Neuronal stem cell (in vitro differentiated cells): ENCODE results near the gene ARMH1.
A peak's percentile ranks its signal among the peaks of the same experiment; 100 is the strongest.

ENCODE experiments used
- DNase-seq: peaks from one replicate; pipeline ENCODE4 v3.0.0-alpha.2; 2013; ENCODE audit warnings: low spot score
- H2AFZ ChIP-seq: one replicate; pipeline ENCODE4 v1.6.1; 2013; ENCODE audit warnings: mild to moderate bottlenecking, low read length, inconsistent platforms
- H2AK5ac ChIP-seq: 2 replicates; pipeline ENCODE4 v1.6.1; 2013; ENCODE audit warnings: low read depth, mild to moderate bottlenecking, inconsistent platforms, low read length, moderate library complexity, mixed read lengths
- H2BK120ac ChIP-seq: 2 replicates; pipeline ENCODE4 v1.6.1; 2013; ENCODE audit warnings: low read depth, mild to moderate bottlenecking, inconsistent platforms, low read length, moderate library complexity, mixed read lengths
- H2BK12ac ChIP-seq: one replicate; pipeline ENCODE4 v1.6.1; 2013; ENCODE audit warnings: low read length, inconsistent platforms
- H2BK15ac ChIP-seq: 2 replicates; pipeline ENCODE4 v1.6.1; 2013; ENCODE audit warnings: mild to moderate bottlenecking, low read length, inconsistent platforms, mixed read lengths
- H2BK5ac ChIP-seq: one replicate; pipeline ENCODE4 v1.6.1; 2013; ENCODE audit warnings: inconsistent platforms, mild to moderate bottlenecking, low read length, moderate library complexity
- H3K14ac ChIP-seq: one replicate; pipeline ENCODE4 v1.6.1; 2013; ENCODE audit warnings: low read length, inconsistent platforms
- H3K18ac ChIP-seq: 2 replicates; pipeline ENCODE4 v1.6.1; 2013; ENCODE audit warnings: low read length, inconsistent platforms
- H3K23ac ChIP-seq: 2 replicates; pipeline ENCODE4 v1.6.1; 2013; ENCODE audit warnings: low read depth, mild to moderate bottlenecking, mixed read lengths, low read length, inconsistent platforms; ENCODE audit not compliant: poor library complexity
- H3K27ac ChIP-seq: replicated peaks from 3 replicates; pipeline ENCODE4 v1.5.1; 2013; ENCODE audit warnings: low read length, inconsistent platforms
- H3K27me3 ChIP-seq, 3 experiments: 2 replicates each; pipeline ENCODE4 v1.6.1; 2013; ENCODE audit warnings: low read length in 3 of 3, mild to moderate bottlenecking in 2 of 3, inconsistent platforms in 1 of 3, low read depth in 1 of 3, mixed read lengths in 1 of 3, moderate library complexity in 1 of 3; ENCODE audit not compliant: control insufficient read depth in 3 of 3, insufficient read depth in 3 of 3
- H3K36me3 ChIP-seq, 2 donors: replicated peaks in 1 of 2; 2 replicates each; pipeline ENCODE4 v1.6.1; 2013; ENCODE audit warnings: low read length in 2 of 2; ENCODE audit not compliant: control insufficient read depth in 2 of 2, insufficient read depth in 2 of 2
- H3K4ac ChIP-seq: 2 replicates; pipeline ENCODE4 v1.6.1; 2013; ENCODE audit warnings: inconsistent platforms, mild to moderate bottlenecking, low read length, moderate library complexity
- H3K4me1 ChIP-seq, 2 donors: 1 replicate in 1 of 2; 2 replicates in 1 of 2; pipeline ENCODE4 v1.6.1; 2013; ENCODE audit warnings: low read length in 2 of 2, low read depth in 1 of 2; ENCODE audit not compliant: control insufficient read depth in 2 of 2, insufficient read depth in 1 of 2
- H3K4me2 ChIP-seq: one replicate; pipeline ENCODE4 v1.6.1; 2013; ENCODE audit warnings: mild to moderate bottlenecking, low read length, inconsistent platforms; ENCODE audit not compliant: insufficient read depth, poor library complexity, severe bottlenecking
- H3K4me3 ChIP-seq, 2 donors: 2 replicates each; pipeline ENCODE4 v1.5.1; 2013; ENCODE audit warnings: low read length in 2 of 2, mild to moderate bottlenecking in 2 of 2, inconsistent platforms in 1 of 2, moderate library complexity in 1 of 2
- H3K79me1 ChIP-seq: one replicate; pipeline ENCODE4 v1.6.1; 2013; ENCODE audit warnings: low read depth, mild to moderate bottlenecking, inconsistent platforms, low read length, moderate library complexity
- H3K9ac ChIP-seq: one replicate; pipeline ENCODE4 v1.6.1; 2013; ENCODE audit warnings: mild to moderate bottlenecking, low read depth, low read length, inconsistent platforms; ENCODE audit not compliant: poor library complexity
- H3K9me3 ChIP-seq, 2 donors: replicated peaks in 1 of 2; 2 replicates each; pipeline versions ENCODE3 to v1.6.1; 2013; ENCODE audit warnings: low read length in 2 of 2, mild to moderate bottlenecking in 2 of 2, inconsistent platforms in 1 of 2, low read depth in 1 of 2, mixed read lengths in 1 of 2, moderate library complexity in 1 of 2; ENCODE audit not compliant: control insufficient read depth in 2 of 2, insufficient read depth in 1 of 2
- H4K8ac ChIP-seq: one replicate; pipeline ENCODE4 v1.6.1; 2013; ENCODE audit warnings: low read depth, mild to moderate bottlenecking, inconsistent platforms, low read length, moderate library complexity
- H4K91ac ChIP-seq: one replicate; pipeline ENCODE4 v1.6.1; 2013; ENCODE audit warnings: low read length, low read depth, mild to moderate bottlenecking, inconsistent platforms; ENCODE audit not compliant: poor library complexity
- WGBS, 2 donors: extraction: QIAGEN DNeasy Blood & Tissue Kit; methylation state at CpG; one replicate each; pipeline ENCODE4 v1.1.7; 2013; ENCODE audit warnings: missing lambda C conversion rate in 2 of 2, mixed read lengths in 1 of 2; ENCODE audit not compliant: insufficient read length in 2 of 2, insufficient replicate concordance in 1 of 2; ENCODE audit errors: extremely low coverage in 2 of 2; 5-methylcytosine and 5-hydroxymethylcytosine counted together

The ARMH1 gene

DNA sequence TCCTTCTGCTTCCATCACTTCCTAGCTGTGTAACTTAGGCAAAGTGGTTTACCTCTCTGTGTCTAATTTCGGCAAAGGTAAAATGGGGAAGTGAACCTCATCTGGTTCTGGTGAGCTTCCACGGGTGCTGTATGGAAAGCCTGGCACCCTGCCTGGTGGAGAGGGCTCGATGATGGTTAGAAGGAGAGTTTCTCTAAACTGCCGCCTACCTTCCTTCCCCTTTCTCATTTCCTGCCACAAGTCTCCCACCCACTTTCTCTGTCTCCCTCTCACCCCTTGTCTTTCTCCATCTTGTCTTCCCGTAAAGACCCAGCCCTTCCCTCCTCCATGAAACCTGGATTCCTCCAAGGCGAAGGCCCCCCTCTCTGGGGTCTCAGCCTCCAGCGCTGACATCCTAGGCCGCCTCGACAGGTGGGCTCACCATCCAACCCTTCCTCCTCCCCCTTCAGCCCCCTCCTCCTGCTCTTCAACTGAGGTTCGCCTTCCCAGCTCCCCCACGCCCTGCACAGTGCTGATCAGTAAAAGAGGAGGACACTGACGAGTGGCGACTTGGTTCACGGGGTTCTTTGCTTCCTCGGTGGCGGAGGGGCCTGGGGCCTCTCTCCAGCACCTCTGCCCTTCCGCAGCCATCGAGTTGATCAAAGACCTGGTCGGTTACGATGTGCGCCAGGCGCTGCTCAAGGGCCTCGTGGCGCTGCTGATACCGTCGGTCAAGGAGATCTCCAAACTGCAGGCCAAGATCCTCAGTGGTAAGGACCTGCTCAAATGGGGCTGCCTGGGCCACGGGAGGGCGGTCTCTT is 49.2 kb downstream of the ARMH1 start:
- Histone ChIP-seq H3K14ac (peak overlapping the region; percentile 71), H3K4me3 (no peak overlapping the region), H3K27me3 (no peaks in the 10 kb centered on the region), H3K4me2 (peak overlapping the region; percentile 18), H3K27ac (no peak overlapping the region), H2AK5ac (peak overlapping the region; percentile 70), H2AFZ (no peak overlapping the region), H4K91ac (no peak overlapping the region), H2BK5ac (peak overlapping the region; percentile 71), H3K9me3 (no peaks in the 10 kb centered on the region), H3K4ac (no peak overlapping the region), H3K18ac (peak overlapping the region; percentile 57), H3K36me3 (no peaks in the 10 kb centered on the region), H3K79me1 (no peaks in the 10 kb centered on the region), H4K8ac (peak overlapping the region; percentile 17), H3K9ac (no peak overlapping the region), H3K4me1 (no peaks in the 10 kb centered on the region), H3K23ac (peak overlapping the region; percentile 34), H2BK120ac (no peak overlapping the region), H2BK15ac (peak overlapping the region; percentile 67), H2BK12ac (peak overlapping the region; percentile 73)
- no CpG with 5 or more reads among the region's 28 CpGs for WGBS, 2 donors
- no peak for DNase-seq

GRCh38 chr1:44724296-44724954 is 49.9 kb downstream of the ARMH1 start:
- Histone ChIP-seq H3K9me3 (no peaks in the 10 kb centered on the region), H4K8ac (no peak overlapping the region), H3K9ac (peak overlapping the region; percentile 44), H2BK12ac (peak overlapping the region; percentile 73), H2BK120ac (no peak overlapping the region), H3K14ac (peak overlapping the region; percentile 71), H4K91ac (no peak overlapping the region), H3K79me1 (no peaks in the 10 kb centered on the region), H3K4ac (no peak overlapping the region), H2BK15ac (peak overlapping the region; percentile 67), H3K4me3 (no peak overlapping the region), H3K4me1 (no peaks in the 10 kb centered on the region), H2AK5ac (peak overlapping the region; percentile 70), H2BK5ac (no peak overlapping the region), H3K4me2 (peak overlapping the region; percentile 18), H3K18ac (peak overlapping the region; percentile 57), H3K36me3 (no peaks in the 10 kb centered on the region), H2AFZ (no peak overlapping the region), H3K27me3 (no peaks in the 10 kb centered on the region), H3K27ac (no peak overlapping the region), H3K23ac (peak overlapping the region; percentile 34)
- WGBS, 2 donors, result no CpG with 5 or more reads among the region's 64 CpGs
- DNase-seq, result no peak

DNA sequence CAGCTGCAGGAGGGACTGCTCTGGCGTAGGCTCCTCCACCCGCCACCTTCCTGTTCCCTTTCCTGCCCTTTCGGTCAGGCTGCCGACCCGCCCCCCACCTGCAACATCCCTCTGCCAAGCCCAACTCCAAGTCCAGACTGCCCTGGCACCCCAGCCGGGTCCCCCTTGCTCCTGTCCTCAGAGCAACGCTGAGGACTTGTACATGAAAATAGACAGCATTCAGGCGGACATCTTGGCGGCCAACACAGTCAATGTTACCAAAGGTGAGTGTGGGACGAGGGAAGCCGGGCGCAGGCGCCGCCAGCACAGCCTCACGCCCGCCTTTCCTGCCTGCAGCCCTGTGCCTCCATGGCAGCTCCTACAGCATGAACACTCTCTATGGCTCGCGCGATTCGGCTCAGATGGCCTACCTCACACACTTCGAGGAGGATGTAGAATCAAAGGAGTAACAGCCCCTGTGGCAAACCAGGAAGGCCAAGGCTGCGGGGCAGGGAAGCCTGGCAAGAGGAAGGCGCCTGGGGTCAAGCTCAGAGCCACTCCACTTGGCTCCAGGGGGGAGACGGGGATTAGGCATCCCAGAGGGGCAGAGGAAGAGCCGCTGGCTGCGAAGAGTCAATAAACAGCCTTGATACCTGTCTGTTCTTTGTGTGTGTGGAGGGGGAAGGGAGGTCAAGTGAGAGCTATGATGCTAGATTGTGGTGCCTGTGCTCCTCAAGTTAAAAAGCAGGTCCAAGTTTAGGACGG is 50.6 kb downstream of the ARMH1 start:
- no peak overlapping the region for H2BK120ac ChIP-seq
- DNase-seq, result no peak
- no peaks in the 10 kb centered on the region for H3K27me3 ChIP-seq
- no peak overlapping the region for H4K8ac ChIP-seq
- H3K27ac ChIP-seq, result no peak overlapping the region
- no peaks in the 10 kb centered on the region for H3K79me1 ChIP-seq
- H3K4me3 ChIP-seq, result no peak overlapping the region
- no peak overlapping the region for H3K18ac ChIP-seq
- no peak overlapping the region for H2BK5ac ChIP-seq
- no peak overlapping the region for H3K4me2 ChIP-seq
- peak overlapping the region; percentile 89 for H3K14ac ChIP-seq
- peak overlapping the region; percentile 22 for H2BK12ac ChIP-seq
- H3K23ac ChIP-seq, result peak overlapping the region; percentile 31
- H2AK5ac ChIP-seq, result peak overlapping the region; percentile 46
- H3K36me3 ChIP-seq, result no peaks in the 10 kb centered on the region
- peak overlapping the region; percentile 19 for H2BK15ac ChIP-seq
- H3K9ac ChIP-seq, result peak overlapping the region; percentile 44
- H3K4ac ChIP-seq, result no peak overlapping the region
- no peaks in the 10 kb centered on the region for H3K9me3 ChIP-seq
- H4K91ac ChIP-seq, result no peak overlapping the region
- WGBS, 2 donors, result no CpG with 5 or more reads among the region's 27 CpGs
- H2AFZ ChIP-seq, result no peak overlapping the region
- H3K4me1 ChIP-seq, result no peaks in the 10 kb centered on the region
